ENCODE measurements around the gene GPR78.
"Not testable (repeated sequence)": the region's sequence is repeated elsewhere in the genome, so short reads cannot be mapped to it uniquely, and the experiment has no call there.

DNA sequence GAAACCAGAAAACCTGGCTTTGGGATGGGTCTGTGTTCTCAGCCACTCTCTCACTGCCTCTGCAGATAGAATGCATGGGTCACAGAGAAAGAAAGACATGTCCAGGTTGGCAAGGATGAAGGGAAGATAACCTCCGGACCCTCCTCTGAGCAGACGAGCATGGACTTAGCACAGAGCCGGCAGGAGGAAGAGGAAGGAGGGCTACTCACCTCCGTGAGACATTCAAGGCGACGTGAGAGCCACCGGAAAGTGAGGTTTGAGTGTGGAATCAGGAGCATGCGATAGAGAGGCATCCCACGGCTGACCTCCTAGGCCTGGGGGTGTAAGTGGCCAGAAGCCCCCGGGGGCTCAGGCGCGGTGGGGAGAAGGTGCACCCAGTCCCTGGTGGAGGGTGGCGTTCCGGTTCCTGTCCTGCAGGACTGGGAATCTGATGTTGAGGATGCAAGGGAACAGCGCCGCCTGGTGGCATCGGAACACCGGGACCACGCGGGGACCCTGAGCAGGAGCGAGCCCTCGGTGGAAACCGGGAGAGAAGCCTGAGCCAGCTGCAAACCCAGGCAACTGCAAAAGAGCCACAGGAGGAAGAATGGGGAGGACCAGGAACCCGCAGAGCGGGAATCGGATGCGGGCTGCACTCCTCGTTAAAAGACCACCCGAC lies 55.8 kb downstream of the GPR78 start:
- not testable (repeated sequence) for TF ChIP-seq FOXJ3 (CRISPR knock-in tag; IDR thresholded peaks at IDR 0.05; ENCODE audit: borderline replicate concordance); SMAD3 (CRISPR knock-in tag; IDR thresholded peaks at IDR 0.05; ENCODE audit: borderline replicate concordance); ZNF232 (CRISPR knock-in tag; IDR thresholded peaks at IDR 0.05)
